Hepatocyte (in vitro differentiated cells): ENCODE measurements around the gene TSN.

Source experiments
- CTCF ChIP-seq: fragments of 200-600 bp; sonication (generic); IDR thresholded peaks from 2 replicates; pipeline ENCODE4 v1.5.1; 2016; ENCODE audit warnings: antibody characterized with exemption, mild to moderate bottlenecking; ENCODE audit not compliant: poor library complexity
- EZH2 ChIP-seq: fragments of 200-600 bp; sonication (generic); IDR thresholded peaks from 2 replicates; pipeline ENCODE4 v1.6.1; 2016; ENCODE audit warnings: antibody characterized with exemption, mild to moderate bottlenecking, borderline replicate concordance
- EZH2phosphoT487 ChIP-seq: fragments of 200-600 bp; sonication (generic); IDR thresholded peaks from one replicate; pipeline ENCODE4 v1.6.1; 2018; ENCODE audit warnings: antibody characterized with exemption, mild to moderate bottlenecking, low read depth, moderate library complexity; ENCODE audit not compliant: unreplicated experiment, severe bottlenecking

DNA sequence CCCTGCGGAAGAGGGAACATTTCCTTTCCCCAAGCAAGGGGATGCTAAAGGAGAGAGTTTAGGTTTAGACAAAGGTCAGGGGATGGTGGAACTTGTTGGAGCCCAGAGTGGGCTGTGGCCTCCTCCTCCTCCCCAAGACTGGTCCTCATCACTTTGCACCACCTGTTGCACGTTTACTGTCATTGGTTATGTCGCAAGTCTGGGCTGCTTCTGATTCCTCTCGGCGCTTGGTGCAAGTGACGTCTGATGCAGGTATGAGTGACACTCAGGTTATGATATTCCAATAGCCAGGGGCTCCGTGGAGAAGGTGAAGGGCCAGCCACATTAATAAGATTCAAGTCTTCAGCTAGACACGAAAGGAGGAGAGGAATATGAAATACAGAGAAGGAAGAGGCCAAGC lies 59.8 kb downstream of the TSN start:
- TF ChIP-seq CTCF (no peak), EZH2 (no peak), EZH2phosphoT487 (no peak)
